ENCODE data around the gene AKAP6. TPM values are rescaled to one million over a fixed set of nuclear protein-coding genes. Genes with fewer than 3 reads are reported as not detected.

Gene AKAP6
- total RNA-seq, 4 donors from 2014 or later, result 1.1 to 16.0 (median 6.0) TPM

DNA sequence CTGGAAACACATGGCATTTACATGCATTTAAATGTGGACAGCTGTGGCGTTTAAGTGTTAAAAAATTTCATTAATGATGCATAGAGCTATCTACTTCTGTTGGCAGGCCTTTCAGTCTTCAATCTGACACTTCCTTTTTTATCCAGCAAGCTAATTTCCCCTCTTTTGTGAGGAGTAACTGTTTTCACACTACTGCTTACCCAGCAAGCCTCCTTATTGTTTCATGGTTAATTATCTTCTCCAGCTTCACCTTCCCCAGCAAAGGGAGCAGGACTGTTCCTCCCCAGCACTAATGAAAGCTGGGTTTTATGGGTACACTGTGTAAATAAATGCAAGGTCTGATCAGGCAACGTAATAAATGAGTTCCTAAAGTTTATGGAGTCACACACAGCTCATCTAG is 480.2 kb downstream of the AKAP6 start:
- TF ChIP-seq, protein P1, sequence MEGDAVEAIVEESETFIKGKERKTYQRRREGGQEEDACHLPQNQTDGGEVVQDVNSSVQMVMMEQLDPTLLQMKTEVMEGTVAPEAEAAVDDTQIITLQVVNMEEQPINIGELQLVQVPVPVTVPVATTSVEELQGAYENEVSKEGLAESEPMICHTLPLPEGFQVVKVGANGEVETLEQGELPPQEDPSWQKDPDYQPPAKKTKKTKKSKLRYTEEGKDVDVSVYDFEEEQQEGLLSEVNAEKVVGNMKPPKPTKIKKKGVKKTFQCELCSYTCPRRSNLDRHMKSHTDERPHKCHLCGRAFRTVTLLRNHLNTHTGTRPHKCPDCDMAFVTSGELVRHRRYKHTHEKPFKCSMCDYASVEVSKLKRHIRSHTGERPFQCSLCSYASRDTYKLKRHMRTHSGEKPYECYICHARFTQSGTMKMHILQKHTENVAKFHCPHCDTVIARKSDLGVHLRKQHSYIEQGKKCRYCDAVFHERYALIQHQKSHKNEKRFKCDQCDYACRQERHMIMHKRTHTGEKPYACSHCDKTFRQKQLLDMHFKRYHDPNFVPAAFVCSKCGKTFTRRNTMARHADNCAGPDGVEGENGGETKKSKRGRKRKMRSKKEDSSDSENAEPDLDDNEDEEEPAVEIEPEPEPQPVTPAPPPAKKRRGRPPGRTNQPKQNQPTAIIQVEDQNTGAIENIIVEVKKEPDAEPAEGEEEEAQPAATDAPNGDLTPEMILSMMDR (IDR thresholded peaks at IDR 0.05), result no peak
- no peak for TF ChIP-seq POLR2A (IDR thresholded peaks at IDR 0.05)
- H3K36me3 ChIP-seq, result no peaks in the 10 kb centered on the region
- peaks cover 0 to 18% (median 0%) of the 10 kb centered on the region in 3 donors for H3K4me1 ChIP-seq
- no peak for DNase-seq
- 39 to 60% methylated on average over 2 of the region's 2 CpGs for WGBS, 2 donors
- no peak overlapping the region for H3K27ac ChIP-seq
- H3K4me3 ChIP-seq, result no peak overlapping the region
- intact Hi-C loops (cut with DNase I), result no loop called here
- peaks cover 0 to 8% (median 5%) of the 10 kb centered on the region in 3 donors for H3K9me3 ChIP-seq
- no peaks in the 10 kb centered on the region for H3K27me3 ChIP-seq

DNA sequence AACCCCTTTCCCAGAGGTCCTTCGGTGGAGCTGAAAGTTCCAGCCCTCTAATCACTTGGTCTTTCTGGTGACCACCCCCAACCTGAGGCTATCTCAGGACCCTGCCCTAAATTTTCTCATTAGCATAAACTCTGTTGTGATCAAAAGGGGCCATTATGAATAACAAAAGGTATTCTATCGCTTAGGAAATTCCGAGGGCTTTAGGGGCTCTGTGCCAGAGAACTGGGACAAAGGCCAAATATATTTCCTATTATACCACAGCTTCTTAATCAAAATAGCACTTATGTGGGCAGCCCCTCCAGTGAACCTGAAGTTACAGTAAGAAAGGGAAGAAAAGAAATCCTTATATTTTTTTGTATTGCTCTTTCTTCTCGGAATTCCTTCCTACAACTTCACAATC is 484.3 kb downstream of the AKAP6 start:
- H3K27me3 ChIP-seq, result no peaks in the 10 kb centered on the region
- no peaks in the 10 kb centered on the region for H3K9me3 ChIP-seq
- intact Hi-C loops (cut with DNase I), result no loop called here
- no peak overlapping the region for H3K27ac ChIP-seq
- TF ChIP-seq, protein P1 (IDR thresholded peaks at IDR 0.05), result no peak
- TF ChIP-seq POLR2A (IDR thresholded peaks at IDR 0.05), result no peak
- WGBS, 2 donors, result 56 to 57% methylated on average over 3 to 4 of the region's 4 CpGs
- no peak overlapping the region for H3K4me3 ChIP-seq
- no peak for DNase-seq
- H3K4me1 ChIP-seq, result peaks cover 0 to 14% (median 0%) of the 10 kb centered on the region in 3 donors
- no peaks in the 10 kb centered on the region for H3K36me3 ChIP-seq

DNA sequence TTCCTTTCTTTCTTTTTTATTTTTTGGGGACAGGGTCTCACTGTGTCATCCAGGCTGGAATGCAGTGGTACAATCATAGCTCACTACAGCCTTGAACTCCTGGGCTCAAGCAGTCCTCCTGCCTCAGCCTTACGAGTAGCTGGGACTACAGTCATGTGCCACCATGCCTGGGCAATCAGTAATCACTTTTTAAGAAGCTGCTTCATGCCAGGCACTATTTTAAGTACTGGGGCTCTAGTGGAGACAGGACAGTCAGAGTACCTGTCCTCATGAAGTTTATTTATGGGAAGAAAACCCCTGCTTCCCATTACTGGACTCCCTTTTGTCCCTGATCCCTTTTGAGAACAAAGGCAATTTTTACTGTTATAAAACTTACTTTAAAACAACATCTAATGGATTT is 485.6 kb downstream of the AKAP6 start:
- TF ChIP-seq, protein P1 (IDR thresholded peaks at IDR 0.05), result no peak
- TF ChIP-seq POLR2A (IDR thresholded peaks at IDR 0.05), result no peak
- intact Hi-C loops (cut with DNase I), result no loop called here
- DNase-seq, result no peak

DNA sequence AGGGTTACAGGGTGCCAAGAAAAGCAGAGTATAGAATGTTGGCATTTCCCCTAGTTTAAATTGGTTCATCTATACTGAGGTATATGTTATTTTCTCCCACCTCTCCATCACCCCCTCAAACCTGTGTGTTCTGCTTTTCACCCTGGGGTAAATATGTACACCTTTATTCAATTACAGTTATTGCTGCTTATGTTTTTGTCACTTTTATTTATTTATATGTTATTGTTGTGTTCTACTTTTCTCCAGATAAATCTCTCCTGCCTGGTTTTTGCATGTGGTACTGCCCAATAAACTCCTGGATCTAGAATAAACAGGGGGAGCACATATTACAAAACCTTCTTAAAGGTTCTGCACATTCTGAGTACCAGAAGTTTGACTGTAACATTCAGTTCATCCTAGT is 487.5 kb downstream of the AKAP6 start:
- H3K36me3 ChIP-seq, result no peaks in the 10 kb centered on the region
- no peak overlapping the region for H3K4me3 ChIP-seq
- H3K4me1 ChIP-seq, result no peaks in the 10 kb centered on the region
- H3K9me3 ChIP-seq, result no peaks in the 10 kb centered on the region
- DNase-seq, result no peak
- H3K27me3 ChIP-seq, result no peaks in the 10 kb centered on the region
- intact Hi-C loops (cut with DNase I), result no loop called here
- TF ChIP-seq POLR2A (IDR thresholded peaks at IDR 0.05), result no peak
- TF ChIP-seq, protein P1 (IDR thresholded peaks at IDR 0.05), result no peak
- no peak overlapping the region for H3K27ac ChIP-seq

More for the DNA sequence above, 485.6 kb downstream of the AKAP6 start:
- Histone ChIP-seq H3K36me3 (no peaks in the 10 kb centered on the region), H3K4me1 (peaks cover 0 to 2% (median 0%) of the 10 kb centered on the region in 3 donors), H3K9me3 (no peaks in the 10 kb centered on the region), H3K27me3 (no peaks in the 10 kb centered on the region), H3K4me3 (no peak overlapping the region), H3K27ac (no peak overlapping the region)
- WGBS, 2 donors, result 63% methylated on average over 1 of the region's 1 CpG; no CpG with 5 or more reads in 1 of the 2 donors

DNA sequence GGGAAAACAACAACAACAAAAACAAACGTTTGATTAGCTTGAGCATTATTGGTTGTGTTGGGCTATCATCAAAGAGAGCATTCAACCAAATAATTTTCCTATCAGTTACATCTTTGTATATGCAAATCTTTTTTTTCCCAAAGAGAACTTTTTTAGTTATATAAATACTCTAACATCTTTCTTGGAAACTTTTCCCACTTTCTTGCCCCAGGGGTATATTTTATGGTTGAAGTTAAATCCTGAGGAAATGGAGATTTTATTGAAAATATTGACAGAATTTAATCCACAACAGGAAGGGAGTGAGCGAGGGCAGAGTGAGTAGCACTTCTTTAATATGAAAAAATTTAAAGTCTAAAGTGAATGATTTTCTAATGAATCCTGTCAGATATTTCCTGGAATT is 488.7 kb downstream of the AKAP6 start:
- Histone ChIP-seq H3K27me3 (no peaks in the 10 kb centered on the region), H3K9me3 (no peaks in the 10 kb centered on the region), H3K36me3 (no peaks in the 10 kb centered on the region), H3K4me1 (no peaks in the 10 kb centered on the region), H3K27ac (no peak overlapping the region), H3K4me3 (no peak overlapping the region)
- TF ChIP-seq, protein P1 (IDR thresholded peaks at IDR 0.05), result no peak
- intact Hi-C loops (cut with DNase I), result no loop called here
- DNase-seq, result no peak
- 53 to 55% methylated on average over 2 of the region's 2 CpGs for WGBS, 2 donors
